ENCODE data around the gene HSPA12B.

DNA sequence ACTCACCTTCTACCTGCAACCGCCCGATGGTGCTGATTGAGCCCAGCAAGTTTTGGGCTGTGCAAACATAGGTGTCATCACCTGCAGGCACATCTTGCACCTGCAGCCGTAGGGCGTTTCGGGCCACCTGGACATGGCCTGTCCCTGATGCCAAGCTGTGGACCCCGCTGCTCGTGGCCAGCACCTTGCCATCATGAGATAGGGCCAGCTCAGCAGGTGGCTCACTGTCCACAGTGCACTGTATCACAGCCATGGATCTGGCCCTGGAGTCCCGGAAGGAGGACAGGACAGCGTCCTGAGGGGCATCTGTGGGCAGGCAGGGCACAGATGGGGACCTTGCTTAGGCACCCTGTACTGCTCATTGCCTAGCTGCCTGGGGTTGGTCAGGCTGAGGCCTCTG lies 40.6 kb upstream of the HSPA12B start:
- TF ChIP-seq TOE1 (CRISPR knock-in tag; IDR thresholded peaks at IDR 0.05): no peak
- TF ChIP-seq, protein P1, sequence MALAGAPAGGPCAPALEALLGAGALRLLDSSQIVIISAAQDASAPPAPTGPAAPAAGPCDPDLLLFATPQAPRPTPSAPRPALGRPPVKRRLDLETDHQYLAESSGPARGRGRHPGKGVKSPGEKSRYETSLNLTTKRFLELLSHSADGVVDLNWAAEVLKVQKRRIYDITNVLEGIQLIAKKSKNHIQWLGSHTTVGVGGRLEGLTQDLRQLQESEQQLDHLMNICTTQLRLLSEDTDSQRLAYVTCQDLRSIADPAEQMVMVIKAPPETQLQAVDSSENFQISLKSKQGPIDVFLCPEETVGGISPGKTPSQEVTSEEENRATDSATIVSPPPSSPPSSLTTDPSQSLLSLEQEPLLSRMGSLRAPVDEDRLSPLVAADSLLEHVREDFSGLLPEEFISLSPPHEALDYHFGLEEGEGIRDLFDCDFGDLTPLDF (CRISPR knock-in tag; IDR thresholded peaks at IDR 0.05): no peak
- TF ChIP-seq ADNP (CRISPR knock-in tag; IDR thresholded peaks at IDR 0.05): no peak

All from HepG2 (cell line).